ENCODE data around the gene MAGEF1. TPM values are rescaled to one million over a fixed set of nuclear protein-coding genes. Genes with fewer than 3 reads are reported as not detected.

The MAGEF1 gene
- total RNA-seq, 1 donor from 2014 or later = 26.2 TPM

DNA sequence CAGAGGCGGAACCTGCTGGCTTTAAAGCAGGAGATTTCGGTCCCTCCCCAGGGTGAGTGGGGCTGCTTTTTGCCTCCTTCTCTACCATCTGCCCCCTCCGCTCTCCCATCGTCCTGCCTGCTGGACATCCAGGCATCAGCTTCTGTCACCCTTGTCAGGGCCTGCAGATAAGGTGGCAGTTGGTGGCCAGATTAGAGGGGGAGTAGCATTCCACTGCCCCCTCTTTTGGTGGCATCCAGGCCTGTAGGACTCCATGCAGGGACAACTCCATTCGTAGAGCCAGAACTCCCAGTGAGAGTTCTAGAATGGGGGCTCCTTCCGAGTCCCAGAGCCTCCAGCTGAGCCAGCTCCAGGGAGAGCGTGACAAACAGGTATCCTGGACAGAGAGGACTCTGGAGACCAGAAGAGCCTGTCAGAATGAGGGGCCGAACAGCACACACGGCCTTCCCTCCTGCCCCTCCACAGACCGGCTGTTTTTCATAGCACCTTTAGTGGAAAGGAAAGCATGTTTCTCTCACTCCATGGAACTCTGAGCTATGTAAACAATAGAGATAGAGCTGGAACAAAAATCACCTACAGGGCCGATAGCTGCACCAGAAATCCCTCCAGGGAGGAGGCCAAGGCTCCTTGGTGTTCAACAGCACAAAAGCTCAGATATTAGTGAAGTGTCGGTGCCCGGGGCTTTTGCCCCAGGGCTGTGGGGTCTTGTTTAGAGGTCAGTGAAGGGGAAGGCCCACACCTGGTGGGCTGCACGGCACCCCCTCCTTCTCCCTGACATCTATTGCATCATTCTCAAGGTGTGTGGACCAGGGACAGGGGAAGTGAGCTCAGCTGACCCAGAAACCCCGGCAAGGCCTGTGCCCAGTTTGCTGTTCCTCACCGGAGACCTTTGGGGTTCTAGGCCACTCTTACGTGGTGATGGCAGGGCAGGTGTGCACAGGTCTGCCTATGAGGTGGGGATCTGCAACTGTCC lies 34.2 kb downstream of the MAGEF1 start:
- H3K9me3 Mint-ChIP-seq (ENCODE audit: unreplicated experiment) = no peaks in the 10 kb centered on the region
- Histone ChIP-seq H3K9me3 (ENCODE audit: insufficient read depth, low read depth, low read length) (no peaks in the 10 kb centered on the region), H2AFZ (ENCODE audit: low read depth, low read length) (no peak overlapping the region), H3K79me2 (ENCODE audit: insufficient read depth, low read length) (no peaks in the 10 kb centered on the region), H3K4me1 (ENCODE audit: insufficient read depth, low read length) (no peaks in the 10 kb centered on the region), H3K27me3 (ENCODE audit: insufficient read depth, low read length) (peaks cover 13% of the 10 kb centered on the region), H4K20me1 (ENCODE audit: insufficient read depth, low read length) (no peaks in the 10 kb centered on the region), H3K27ac (ENCODE audit: low read depth, low read length) (no peak overlapping the region), H3K4me2 (ENCODE audit: low read length) (no peak overlapping the region), H3K36me3 (ENCODE audit: insufficient read depth, low read length) (no peaks in the 10 kb centered on the region), H3K4me3 (ENCODE audit: insufficient read depth, low read depth, low read length) (no peak overlapping the region), H3K9ac (ENCODE audit: low read length) (no peak overlapping the region)
- no peak overlapping the region for H3K4me3 Mint-ChIP-seq (ENCODE audit: unreplicated experiment)
- H3K27me3 Mint-ChIP-seq (ENCODE audit: low read depth, unreplicated experiment) = peaks cover 20% of the 10 kb centered on the region
- no peak overlapping the region for H3K27ac Mint-ChIP-seq (ENCODE audit: unreplicated experiment)
- H3K36me3 Mint-ChIP-seq (ENCODE audit: low read depth, unreplicated experiment) = no peaks in the 10 kb centered on the region
- DNase-seq (ENCODE audit: low read depth) (no peak), FAIRE-seq (no peak)
- peaks cover 3% of the 10 kb centered on the region for H3K4me1 Mint-ChIP-seq (ENCODE audit: low read depth, unreplicated experiment)
- no peak for TF ChIP-seq EZH2 (IDR thresholded peaks at IDR 0.05; ENCODE audit: insufficient read depth, low read length)
- TF ChIP-seq, protein P1, sequence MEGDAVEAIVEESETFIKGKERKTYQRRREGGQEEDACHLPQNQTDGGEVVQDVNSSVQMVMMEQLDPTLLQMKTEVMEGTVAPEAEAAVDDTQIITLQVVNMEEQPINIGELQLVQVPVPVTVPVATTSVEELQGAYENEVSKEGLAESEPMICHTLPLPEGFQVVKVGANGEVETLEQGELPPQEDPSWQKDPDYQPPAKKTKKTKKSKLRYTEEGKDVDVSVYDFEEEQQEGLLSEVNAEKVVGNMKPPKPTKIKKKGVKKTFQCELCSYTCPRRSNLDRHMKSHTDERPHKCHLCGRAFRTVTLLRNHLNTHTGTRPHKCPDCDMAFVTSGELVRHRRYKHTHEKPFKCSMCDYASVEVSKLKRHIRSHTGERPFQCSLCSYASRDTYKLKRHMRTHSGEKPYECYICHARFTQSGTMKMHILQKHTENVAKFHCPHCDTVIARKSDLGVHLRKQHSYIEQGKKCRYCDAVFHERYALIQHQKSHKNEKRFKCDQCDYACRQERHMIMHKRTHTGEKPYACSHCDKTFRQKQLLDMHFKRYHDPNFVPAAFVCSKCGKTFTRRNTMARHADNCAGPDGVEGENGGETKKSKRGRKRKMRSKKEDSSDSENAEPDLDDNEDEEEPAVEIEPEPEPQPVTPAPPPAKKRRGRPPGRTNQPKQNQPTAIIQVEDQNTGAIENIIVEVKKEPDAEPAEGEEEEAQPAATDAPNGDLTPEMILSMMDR (IDR thresholded peaks at IDR 0.05; ENCODE audit: insufficient read depth, low read depth, low read length) = no peak

GRCh38 chr3:184676927-184677326 lies 34.9 kb downstream of the MAGEF1 start:
- Histone ChIP-seq H3K36me3 (ENCODE audit: insufficient read depth, low read length) (no peaks in the 10 kb centered on the region), H3K27me3 (ENCODE audit: insufficient read depth, low read length) (peaks cover 13% of the 10 kb centered on the region), H3K4me2 (ENCODE audit: low read length) (no peak overlapping the region), H3K9me3 (ENCODE audit: insufficient read depth, low read depth, low read length) (no peaks in the 10 kb centered on the region), H2AFZ (ENCODE audit: low read depth, low read length) (no peak overlapping the region), H3K4me3 (ENCODE audit: insufficient read depth, low read depth, low read length) (no peak overlapping the region), H4K20me1 (ENCODE audit: insufficient read depth, low read length) (no peaks in the 10 kb centered on the region), H3K27ac (ENCODE audit: low read depth, low read length) (no peak overlapping the region), H3K4me1 (ENCODE audit: insufficient read depth, low read length) (no peaks in the 10 kb centered on the region), H3K9ac (ENCODE audit: low read length) (no peak overlapping the region), H3K79me2 (ENCODE audit: insufficient read depth, low read length) (no peaks in the 10 kb centered on the region)
- H3K9me3 Mint-ChIP-seq (ENCODE audit: unreplicated experiment) = no peaks in the 10 kb centered on the region
- FAIRE-seq (no peak), DNase-seq (ENCODE audit: low read depth) (no peak)
- H3K4me3 Mint-ChIP-seq (ENCODE audit: unreplicated experiment) = no peak overlapping the region
- H3K4me1 Mint-ChIP-seq (ENCODE audit: low read depth, unreplicated experiment) = peaks cover 3% of the 10 kb centered on the region
- no peak overlapping the region for H3K27ac Mint-ChIP-seq (ENCODE audit: unreplicated experiment)
- H3K27me3 Mint-ChIP-seq (ENCODE audit: low read depth, unreplicated experiment) = peaks cover 22% of the 10 kb centered on the region
- TF ChIP-seq EZH2 (IDR thresholded peaks at IDR 0.05; ENCODE audit: insufficient read depth, low read length) = no peak
- no peaks in the 10 kb centered on the region for H3K36me3 Mint-ChIP-seq (ENCODE audit: low read depth, unreplicated experiment)

DNA sequence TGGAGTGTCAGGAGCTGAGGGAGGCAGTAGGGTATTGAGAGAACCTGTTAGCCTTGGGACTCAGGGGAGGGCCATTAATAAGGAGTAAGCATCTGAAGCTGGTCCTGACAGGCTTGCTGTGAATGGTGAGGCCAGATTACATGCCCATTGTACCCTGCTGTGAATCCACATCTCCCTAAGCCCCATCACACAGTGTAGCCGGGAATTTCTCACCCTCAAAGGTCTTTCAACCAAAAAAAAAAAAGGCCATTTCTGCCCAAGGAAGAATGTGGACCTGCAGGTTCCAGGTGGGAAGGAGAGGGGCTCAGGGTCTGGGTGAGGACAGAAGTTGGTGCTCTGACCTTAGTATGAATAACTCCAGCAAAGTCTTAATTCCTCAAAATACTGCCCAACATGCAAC lies 37.2 kb downstream of the MAGEF1 start:
- no peak overlapping the region for H2AFZ ChIP-seq (ENCODE audit: low read depth, low read length)
- H3K4me3 ChIP-seq (ENCODE audit: insufficient read depth, low read depth, low read length) = no peak overlapping the region
- H4K20me1 ChIP-seq (ENCODE audit: insufficient read depth, low read length) = no peaks in the 10 kb centered on the region
- no peaks in the 10 kb centered on the region for H3K9me3 ChIP-seq (ENCODE audit: insufficient read depth, low read depth, low read length)
- H3K9ac ChIP-seq (ENCODE audit: low read length) = no peak overlapping the region
- H3K4me1 Mint-ChIP-seq (ENCODE audit: low read depth, unreplicated experiment) = peaks cover 3% of the 10 kb centered on the region
- no peaks in the 10 kb centered on the region for H3K79me2 ChIP-seq (ENCODE audit: insufficient read depth, low read length)
- no peaks in the 10 kb centered on the region for H3K36me3 ChIP-seq (ENCODE audit: insufficient read depth, low read length)
- FAIRE-seq = no peak
- H3K27me3 ChIP-seq (ENCODE audit: insufficient read depth, low read length) = peaks cover 13% of the 10 kb centered on the region
- no peaks in the 10 kb centered on the region for H3K4me1 ChIP-seq (ENCODE audit: insufficient read depth, low read length)
- no peak for DNase-seq (ENCODE audit: low read depth)
- no peaks in the 10 kb centered on the region for H3K9me3 Mint-ChIP-seq (ENCODE audit: unreplicated experiment)
- no peak overlapping the region for H3K4me2 ChIP-seq (ENCODE audit: low read length)
- no peak overlapping the region for H3K4me3 Mint-ChIP-seq (ENCODE audit: unreplicated experiment)
- no peaks in the 10 kb centered on the region for H3K36me3 Mint-ChIP-seq (ENCODE audit: low read depth, unreplicated experiment)
- no peak overlapping the region for H3K27ac Mint-ChIP-seq (ENCODE audit: unreplicated experiment)
- H3K27ac ChIP-seq (ENCODE audit: low read depth, low read length) = no peak overlapping the region
- TF ChIP-seq, protein P1 (IDR thresholded peaks at IDR 0.05; ENCODE audit: insufficient read depth, low read depth, low read length) = no peak
- no peak for TF ChIP-seq EZH2 (IDR thresholded peaks at IDR 0.05; ENCODE audit: insufficient read depth, low read length)
- peaks cover 34% of the 10 kb centered on the region for H3K27me3 Mint-ChIP-seq (ENCODE audit: low read depth, unreplicated experiment)

Data from astrocyte (in vitro differentiated cells and primary cell).